ENCODE results near the gene OR5M3. TPM values are rescaled to one million over a fixed set of nuclear protein-coding genes. Genes with fewer than 3 reads are reported as not detected.

The OR5M3 gene
- total RNA-seq, 1 experiment from 2014 or later, result not detected

- Histone ChIP-seq H4K5ac (ENCODE audit: insufficient read length, low read depth, low read length) (no peak overlapping the region), H3K56ac (ENCODE audit: insufficient read length, low read depth, low read length) (no peak overlapping the region)
- H3K27me3 Mint-ChIP-seq (ENCODE audit: low read depth), result no peaks in the 10 kb centered on the region; the same call in 1 of the 2 replicates
These were observed 1.6 kb upstream of the OR5M3 start for GRCh38 chr11:56474729-56475235.

More at GRCh38 chr11:56474729-56475235, 1.6 kb upstream of the OR5M3 start:
- peaks cover 6 to 7% of the 10 kb centered on the region in 2 experiments; a peak in 3 of 5 replicates for H3K9me3 Mint-ChIP-seq
- H3K36me3 Mint-ChIP-seq (ENCODE audit: insufficient read depth in 1 of 3, low read depth in 3 of 3), result no peaks in the 10 kb centered on the region
- no peaks in the 10 kb centered on the region for H3K23me2 ChIP-seq (ENCODE audit: insufficient read length, low read depth, low read length, poor library complexity, severe bottlenecking)
- no peaks in the 10 kb centered on the region for H3K4me1 Mint-ChIP-seq
- no peak overlapping the region for H3K4ac ChIP-seq (ENCODE audit: low read depth, low read length)
- TF ChIP-seq CTCF (conservative IDR thresholded peaks at IDR 0.05), result no peak
- no peak overlapping the region for H3K27ac ChIP-seq (ENCODE audit: insufficient read length, low read depth, low read length)
- peaks cover 3% of the 10 kb centered on the region for H3K9me3 ChIP-seq (ENCODE audit: control insufficient read depth, low read depth, low read length)
- no peak overlapping the region for H2AFZ ChIP-seq (ENCODE audit: low read length)
- no peak overlapping the region for H2BK5ac ChIP-seq (ENCODE audit: insufficient read length, low read length)
- no peak for DNase-seq
- no peak overlapping the region for H3K4me2 ChIP-seq (ENCODE audit: insufficient read depth, insufficient read length, low read length)
- no peak overlapping the region for H3K23ac ChIP-seq (ENCODE audit: insufficient read length, low read depth, low read length)
- H3K79me2 ChIP-seq (ENCODE audit: insufficient read depth, low read length), result no peaks in the 10 kb centered on the region
- no peak overlapping the region for H3K14ac ChIP-seq (ENCODE audit: insufficient read depth, low read length)
- no peak overlapping the region for H3K27ac Mint-ChIP-seq
- no peak overlapping the region for H3T11ph ChIP-seq (ENCODE audit: low read length)
- no peaks in the 10 kb centered on the region for H3K79me1 ChIP-seq (ENCODE audit: insufficient read depth, low read depth, low read length, poor library complexity, severe bottlenecking)
- H4K8ac ChIP-seq (replicated peaks; ENCODE audit: insufficient read length, low read depth, low read length), result no peak overlapping the region
- no CpG with 5 or more reads among the region's 1 CpG for WGBS (ENCODE audit: extremely low coverage, insufficient read length, low lambda C conversion rate)
- H2BK20ac ChIP-seq (ENCODE audit: low read depth, low read length, poor library complexity, severe bottlenecking), result no peak overlapping the region
- H3K9ac ChIP-seq (ENCODE audit: extremely low read depth, insufficient read length, low read length), result no peak overlapping the region
- H3K4me1 ChIP-seq (ENCODE audit: insufficient read depth, low read length), result no peaks in the 10 kb centered on the region
- H2AK5ac ChIP-seq (ENCODE audit: insufficient read length, low read length), result no peak overlapping the region
- no peak overlapping the region for H2BK120ac ChIP-seq (ENCODE audit: low read depth, low read length, poor library complexity, severe bottlenecking)
- H2BK12ac ChIP-seq (ENCODE audit: insufficient read length, low read depth, low read length), result no peak overlapping the region
- no peaks in the 10 kb centered on the region for H4K20me1 ChIP-seq (ENCODE audit: control insufficient read depth, insufficient read depth, insufficient read length)
- no peaks in the 10 kb centered on the region for H3K27me3 ChIP-seq (ENCODE audit: insufficient read depth, low read length)
- H3K4me3 Mint-ChIP-seq, result no peak overlapping the region
- no peak overlapping the region for H4K91ac ChIP-seq (ENCODE audit: insufficient read length, low read depth, low read length)
- no peak overlapping the region for H2BK15ac ChIP-seq (ENCODE audit: low read depth, low read length)
- H3K18ac ChIP-seq (ENCODE audit: insufficient read length, low read depth, low read length), result no peak overlapping the region

All from H9 (cell line).